Loucy (cell line): Measurements from ENCODE around the gene PI16.
A peak's percentile ranks its signal among the peaks of the same experiment; 100 is the strongest.

Experiments used
- H2AFZ ChIP-seq: fragments of 200-600 bp; sonication (generic); 2 replicates; pipeline ENCODE4 v1.6.0; 2016; ENCODE audit warnings: antibody characterized with exemption, mild to moderate bottlenecking, low read length, moderate library complexity
- H3F3A ChIP-seq: fragments of 200-600 bp; 2 replicates; pipeline ENCODE4 v1.6.0; 2016; ENCODE audit warnings: antibody characterized with exemption, low read depth, mild to moderate bottlenecking
- H3K27me3 ChIP-seq: fragments of 200-600 bp; sonication (generic); 2 replicates; pipeline ENCODE4 v1.6.1; 2014; ENCODE audit warnings: low read length, mild to moderate bottlenecking; ENCODE audit not compliant: insufficient read depth, poor library complexity, severe bottlenecking
- H3K36me3 ChIP-seq: fragments of 200-600 bp; sonication (generic); 2 replicates; pipeline ENCODE4 v1.6.1; 2016; ENCODE audit warnings: low read length; ENCODE audit not compliant: insufficient read depth
- H3K4me1 ChIP-seq: fragments of 200-600 bp; sonication (generic); 2 replicates; pipeline ENCODE4 v1.5.1; 2014; ENCODE audit warnings: low read length, mild to moderate bottlenecking; ENCODE audit not compliant: insufficient read depth, poor library complexity, severe bottlenecking
- H3K4me2 ChIP-seq: fragments of 200-600 bp; sonication (generic); 2 replicates; pipeline ENCODE4 v1.6.0; 2014; ENCODE audit warnings: antibody characterized with exemption, low read length, low read depth, mild to moderate bottlenecking; ENCODE audit not compliant: poor library complexity, severe bottlenecking
- H3K4me3 ChIP-seq: fragments of 200-600 bp; sonication (generic); 2 replicates; pipeline ENCODE4 v1.5.1; 2014; ENCODE audit warnings: low read length, mild to moderate bottlenecking, mixed read lengths; ENCODE audit not compliant: poor library complexity, severe bottlenecking
- H3K79me2 ChIP-seq: fragments of 200-600 bp; sonication (generic); 2 replicates; pipeline ENCODE4 v1.6.1; 2014; ENCODE audit warnings: low read length; ENCODE audit not compliant: insufficient read depth
- H3K9ac ChIP-seq: fragments of 200-600 bp; sonication (generic); 2 replicates; pipeline ENCODE4 v1.6.0; 2014; ENCODE audit warnings: mild to moderate bottlenecking, low read depth, low read length, moderate library complexity; ENCODE audit not compliant: poor library complexity, severe bottlenecking
- H3K9me2 ChIP-seq: fragments of 200-600 bp; sonication (generic); replicated peaks from 2 replicates; pipeline ENCODE4 v1.6.1; 2016; ENCODE audit warnings: low read depth, low read length, mixed read lengths
- H3K9me3 ChIP-seq: fragments of 200-600 bp; sonication (generic); 2 replicates; pipeline ENCODE4 v1.6.1; 2014; ENCODE audit warnings: mild to moderate bottlenecking, antibody characterized with exemption, low read length, low read depth; ENCODE audit not compliant: insufficient read depth
- H4K20me1 ChIP-seq: fragments of 200-600 bp; sonication (generic); 2 replicates; pipeline ENCODE4 v1.6.0; 2014; ENCODE audit warnings: antibody characterized with exemption, low read length, mild to moderate bottlenecking; ENCODE audit not compliant: insufficient read depth, poor library complexity, severe bottlenecking
- EZH2phosphoT487 ChIP-seq: fragments of 200-600 bp; IDR thresholded peaks from 2 replicates; pipeline ENCODE4 v1.6.1; 2018; ENCODE audit warnings: antibody characterized with exemption, mild to moderate bottlenecking, moderate library complexity, borderline replicate concordance
- TF ChIP-seq, protein P1 (sequence below): fragments of 200-600 bp; sonication (generic); conservative IDR thresholded peaks from 2 replicates; pipeline ENCODE4 v1.5.1; 2014; ENCODE audit warnings: mild to moderate bottlenecking, antibody characterized with exemption, low read length

The PI16 gene

DNA sequence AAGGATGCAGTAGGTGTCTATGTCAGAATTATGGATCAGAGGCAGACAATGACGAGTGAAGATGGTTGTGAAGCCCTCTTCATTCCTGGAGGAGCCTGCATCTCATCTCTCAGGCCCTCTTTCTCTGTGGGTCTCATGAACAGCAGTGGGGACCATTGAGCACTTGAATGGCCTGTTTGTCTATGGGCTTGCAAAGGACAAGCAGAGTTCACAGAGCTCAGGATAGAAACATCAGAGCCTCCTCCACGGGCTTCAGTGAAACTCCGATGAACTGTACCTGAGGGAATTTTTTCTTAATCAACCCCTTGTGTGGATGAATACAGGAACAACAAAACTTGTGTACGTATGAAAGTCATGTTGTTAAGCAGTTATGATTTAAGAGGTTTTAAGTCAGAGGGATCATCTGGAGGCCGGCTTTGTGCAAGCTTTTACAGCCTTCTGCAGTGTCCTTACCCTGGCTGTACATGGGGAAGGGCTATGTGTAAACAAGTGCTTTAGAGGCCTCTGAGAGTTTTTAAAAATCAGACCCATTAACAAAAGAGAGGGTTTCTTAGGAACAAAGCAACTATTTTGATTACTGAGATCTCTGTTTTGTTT, 29.7 kb upstream of the PI16 start:
- no peak overlapping the region for H2AFZ ChIP-seq
- no peaks in the 10 kb centered on the region for H4K20me1 ChIP-seq
- no peaks in the 10 kb centered on the region for H3K27me3 ChIP-seq
- no peaks in the 10 kb centered on the region for H3K9me3 ChIP-seq
- TF ChIP-seq, protein P1, sequence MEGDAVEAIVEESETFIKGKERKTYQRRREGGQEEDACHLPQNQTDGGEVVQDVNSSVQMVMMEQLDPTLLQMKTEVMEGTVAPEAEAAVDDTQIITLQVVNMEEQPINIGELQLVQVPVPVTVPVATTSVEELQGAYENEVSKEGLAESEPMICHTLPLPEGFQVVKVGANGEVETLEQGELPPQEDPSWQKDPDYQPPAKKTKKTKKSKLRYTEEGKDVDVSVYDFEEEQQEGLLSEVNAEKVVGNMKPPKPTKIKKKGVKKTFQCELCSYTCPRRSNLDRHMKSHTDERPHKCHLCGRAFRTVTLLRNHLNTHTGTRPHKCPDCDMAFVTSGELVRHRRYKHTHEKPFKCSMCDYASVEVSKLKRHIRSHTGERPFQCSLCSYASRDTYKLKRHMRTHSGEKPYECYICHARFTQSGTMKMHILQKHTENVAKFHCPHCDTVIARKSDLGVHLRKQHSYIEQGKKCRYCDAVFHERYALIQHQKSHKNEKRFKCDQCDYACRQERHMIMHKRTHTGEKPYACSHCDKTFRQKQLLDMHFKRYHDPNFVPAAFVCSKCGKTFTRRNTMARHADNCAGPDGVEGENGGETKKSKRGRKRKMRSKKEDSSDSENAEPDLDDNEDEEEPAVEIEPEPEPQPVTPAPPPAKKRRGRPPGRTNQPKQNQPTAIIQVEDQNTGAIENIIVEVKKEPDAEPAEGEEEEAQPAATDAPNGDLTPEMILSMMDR, result no peak
- TF ChIP-seq EZH2phosphoT487, result no peak
- H3K4me2 ChIP-seq, result peak overlapping the region; percentile 8
- H3K4me3 ChIP-seq, result no peak overlapping the region
- no peak overlapping the region for H3K9ac ChIP-seq
- peaks cover 31% of the 10 kb centered on the region for H3K4me1 ChIP-seq
- no peaks in the 10 kb centered on the region for H3K9me2 ChIP-seq
- H3K79me2 ChIP-seq, result no peaks in the 10 kb centered on the region
- no peaks in the 10 kb centered on the region for H3F3A ChIP-seq
- peaks cover 4% of the 10 kb centered on the region; the same call in 1 of the 2 replicates for H3K36me3 ChIP-seq

DNA sequence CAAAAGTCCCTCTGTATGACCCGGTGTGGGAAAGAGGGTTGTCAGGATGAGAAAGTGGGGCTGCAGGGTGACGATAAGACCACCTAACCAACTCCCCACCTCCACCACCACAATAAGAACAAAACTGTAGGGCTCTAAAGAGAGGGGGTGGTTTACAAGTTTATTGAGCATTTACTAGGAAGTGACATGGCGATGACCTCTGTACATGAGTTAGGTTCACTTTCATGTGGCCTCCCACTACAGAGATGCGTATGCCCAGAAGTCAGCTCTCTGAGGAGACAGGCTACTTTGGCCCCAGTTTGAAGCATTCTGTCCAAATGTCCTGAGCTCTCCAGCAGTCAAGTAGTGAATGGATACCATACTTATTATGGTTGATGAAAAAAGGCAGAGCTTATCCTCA, 28.7 kb upstream of the PI16 start:
- Histone ChIP-seq H2AFZ (no peak overlapping the region), H3K27me3 (no peaks in the 10 kb centered on the region), H3K4me3 (no peak overlapping the region), H3K4me1 (peaks cover 31% of the 10 kb centered on the region), H3K9me2 (no peaks in the 10 kb centered on the region), H3F3A (no peaks in the 10 kb centered on the region), H3K4me2 (peak overlapping the region; percentile 19), H3K36me3 (no peaks in the 10 kb centered on the region; the same call in 1 of the 2 replicates), H4K20me1 (no peaks in the 10 kb centered on the region), H3K9me3 (no peaks in the 10 kb centered on the region), H3K9ac (no peak overlapping the region), H3K79me2 (no peaks in the 10 kb centered on the region)
- TF ChIP-seq, protein P1, result no peak
- no peak for TF ChIP-seq EZH2phosphoT487

DNA sequence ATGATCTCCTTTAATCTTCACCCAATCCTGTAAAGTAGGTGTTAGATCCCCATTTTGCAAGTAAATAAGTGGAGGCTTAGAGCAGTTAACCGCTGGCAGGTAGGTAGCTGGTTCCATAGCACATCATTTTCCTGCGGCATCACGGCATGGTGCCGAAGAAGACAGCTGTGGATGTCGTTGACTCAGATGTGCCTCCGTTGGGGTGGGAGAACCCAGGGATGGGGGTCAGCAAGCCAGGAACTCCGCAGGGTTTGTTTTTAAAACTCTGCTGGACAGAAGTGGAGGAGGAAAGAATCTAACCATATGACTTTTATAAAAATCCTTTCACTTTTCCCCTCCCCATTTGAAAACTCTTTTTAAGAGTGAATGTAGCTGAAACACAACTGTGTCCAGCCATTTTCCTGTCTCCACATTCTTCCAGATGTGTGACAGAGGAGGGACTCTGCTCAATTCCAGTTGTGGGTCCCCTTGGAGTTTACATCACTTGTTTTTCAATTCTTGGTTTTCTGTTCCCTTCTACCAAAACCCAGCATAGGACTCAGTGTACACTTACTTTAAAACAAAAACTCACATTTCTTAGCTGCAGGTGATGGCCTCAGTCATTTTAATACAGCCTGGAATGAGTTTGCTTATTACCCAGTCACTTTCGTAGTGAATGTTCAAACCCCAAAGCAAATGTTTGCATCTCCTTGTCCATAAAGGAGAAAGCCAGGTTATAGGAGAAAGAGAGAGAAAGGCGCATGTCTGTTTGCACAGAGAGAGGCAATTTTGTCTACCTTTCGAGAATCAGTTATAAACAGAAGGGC, 27.6 kb upstream of the PI16 start:
- Histone ChIP-seq H3K4me2 (no peak overlapping the region), H3K9me3 (no peaks in the 10 kb centered on the region), H4K20me1 (no peaks in the 10 kb centered on the region), H2AFZ (no peak overlapping the region), H3K9ac (no peak overlapping the region), H3F3A (no peaks in the 10 kb centered on the region), H3K27me3 (no peaks in the 10 kb centered on the region), H3K79me2 (no peaks in the 10 kb centered on the region), H3K4me1 (peaks cover 31% of the 10 kb centered on the region), H3K36me3 (no peaks in the 10 kb centered on the region; the same call in 1 of the 2 replicates), H3K9me2 (no peaks in the 10 kb centered on the region), H3K4me3 (no peak overlapping the region)
- TF ChIP-seq, protein P1, result no peak
